Measurements from ENCODE around the gene ZNF783. TPM values are rescaled to one million over a fixed set of nuclear protein-coding genes. Genes with fewer than 3 reads are reported as not detected.
"Not testable (repeated sequence)": the region's sequence is repeated elsewhere in the genome, so short reads cannot be mapped to it uniquely, and the experiment has no call there.

The ZNF783 gene
- polyA plus RNA-seq, 2 of the 4 experiments (the other 2 are of a cell fraction) = 7.4 to 8.0 TPM

DNA sequence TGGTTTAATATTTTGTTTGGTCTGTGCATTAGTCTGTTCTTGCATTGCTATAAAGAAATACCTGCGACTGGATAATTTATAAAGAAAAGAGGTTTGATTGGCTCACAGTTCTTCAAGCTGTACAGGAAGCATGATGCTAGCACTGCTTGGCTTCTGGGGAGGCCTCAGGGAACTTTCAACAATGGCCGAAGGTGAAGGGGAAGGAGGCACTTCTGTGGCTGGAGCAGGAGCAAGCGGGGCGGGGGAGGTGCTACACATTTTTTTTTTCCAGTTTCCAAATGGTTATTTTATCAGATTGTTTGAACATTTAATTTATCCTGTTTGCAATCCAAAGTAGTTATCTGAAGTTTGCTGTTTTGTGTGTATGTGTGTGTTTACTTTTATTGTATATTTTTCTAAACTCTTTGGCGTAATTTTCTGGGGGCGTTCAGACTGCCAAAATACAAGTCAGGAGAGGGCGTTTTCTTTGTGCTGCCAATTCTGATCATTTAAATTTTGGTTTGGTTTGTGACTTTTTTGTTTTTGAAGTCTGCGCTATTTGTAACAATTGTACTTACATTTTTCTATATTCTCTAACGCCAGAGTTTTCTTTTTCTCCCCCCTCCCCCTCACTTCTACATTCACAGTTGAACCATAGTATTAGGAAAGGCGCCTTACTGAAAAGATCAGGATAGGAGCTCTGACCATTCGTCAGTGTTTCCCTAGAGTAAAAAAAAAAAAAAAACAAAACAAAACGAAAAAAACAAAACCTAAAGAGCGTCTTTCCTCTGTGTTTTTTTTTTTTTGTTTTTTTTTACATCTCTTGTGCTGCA lies 58.5 kb downstream of the ZNF783 start:
- POLR2A ChIA-PET = no interaction called here
- Histone ChIP-seq H3K9me3 (peaks cover 11% of the 10 kb centered on the region; the same call in 2 of the 3 replicates), H3K27ac (no peak overlapping the region), H3K4me2 (no peak overlapping the region), H3K4me3 (no peak overlapping the region), H3K4me1 (no peaks in the 10 kb centered on the region)
- FAIRE-seq (no peak), ATAC-seq (no peak), DNase-seq (ENCODE audit: low read depth in 1 of 2, low spot score in 1 of 2) (no peak)
- CTCF ChIA-PET = interaction anchor here (0.8 to 4.2 kb wide), 2 partner anchors 10 to 11 kb away, joined by 3 to 25 read pairs; no protein-coding TSS in a partner anchor
- WGBS (ENCODE audit: missing lambda C conversion rate) = 64% methylated on average over 13 of the region's 13 CpGs
- TF ChIP-seq SMC3 (IDR thresholded peaks at IDR 0.05) = no peak
- TF ChIP-seq, protein P1, sequence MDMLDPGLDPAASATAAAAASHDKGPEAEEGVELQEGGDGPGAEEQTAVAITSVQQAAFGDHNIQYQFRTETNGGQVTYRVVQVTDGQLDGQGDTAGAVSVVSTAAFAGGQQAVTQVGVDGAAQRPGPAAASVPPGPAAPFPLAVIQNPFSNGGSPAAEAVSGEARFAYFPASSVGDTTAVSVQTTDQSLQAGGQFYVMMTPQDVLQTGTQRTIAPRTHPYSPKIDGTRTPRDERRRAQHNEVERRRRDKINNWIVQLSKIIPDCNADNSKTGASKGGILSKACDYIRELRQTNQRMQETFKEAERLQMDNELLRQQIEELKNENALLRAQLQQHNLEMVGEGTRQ (IDR thresholded peaks at IDR 0.05) = no peak
- no peak for TF ChIP-seq RFX5 (IDR thresholded peaks at IDR 0.05)
- no peak for TF ChIP-seq NR3C1 (IDR thresholded peaks at IDR 0.05)
- no peak for TF ChIP-seq SREBF2 (IDR thresholded peaks at IDR 0.05)
- TF ChIP-seq JUN (IDR thresholded peaks at IDR 0.05) = no peak
- TF ChIP-seq MAFK (IDR thresholded peaks at IDR 0.05; ENCODE audit: partially characterized antibody) = no peak
- TF ChIP-seq CEBPB (IDR thresholded peaks at IDR 0.05) = no peak

DNA sequence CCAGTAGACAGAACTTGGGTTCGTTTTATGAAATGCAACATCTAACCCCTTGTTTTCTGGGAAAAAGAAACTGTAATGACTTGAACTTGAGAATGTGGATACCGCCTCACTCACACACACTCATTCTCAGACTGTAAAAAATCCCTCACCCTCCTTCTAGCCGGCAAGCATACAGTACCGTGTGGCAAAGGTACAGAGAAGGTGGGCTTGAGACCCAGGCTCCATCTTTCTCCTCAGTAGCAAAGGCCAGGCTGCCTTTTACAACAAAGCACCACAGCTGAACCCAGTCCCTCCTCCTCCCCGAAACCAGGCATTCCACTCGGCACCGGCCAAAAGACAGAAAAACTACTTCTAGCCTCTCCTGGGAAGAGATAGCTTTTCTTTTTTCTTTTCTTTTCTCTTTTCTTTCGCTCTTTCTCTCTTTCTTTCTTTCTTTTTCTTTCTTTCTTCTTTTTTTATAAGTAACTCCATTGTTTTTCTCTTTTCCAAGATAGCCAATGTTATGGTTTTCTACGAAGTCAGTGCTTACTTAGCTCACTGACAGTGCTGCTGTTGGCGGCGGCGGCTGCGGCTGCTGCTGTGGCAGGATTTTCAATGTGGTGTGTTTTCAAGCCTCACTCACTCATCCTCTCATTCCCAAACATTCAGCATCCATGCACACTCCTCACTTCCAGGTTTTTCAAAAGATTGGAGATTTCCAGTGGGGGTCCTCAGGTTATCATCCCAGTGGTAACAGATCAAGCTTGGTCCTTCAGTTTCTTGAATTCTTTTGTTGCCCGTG lies 59.3 kb downstream of the ZNF783 start:
- H3K4me1 ChIP-seq; FAIRE-seq; POLR2A ChIA-PET; DNase-seq (ENCODE audit: low read depth in 1 of 2, low spot score in 1 of 2); H3K27ac ChIP-seq; H3K4me3 ChIP-seq: not testable (repeated sequence)
- Histone ChIP-seq H3K9me3 (peaks cover 12% of the 10 kb centered on the region; the same call in 2 of the 3 replicates), H3K4me2 (peak overlapping the region; percentile 36; the same call in 1 of the 3 replicates)
- WGBS (ENCODE audit: missing lambda C conversion rate) = 80% methylated on average over 14 of the region's 14 CpGs
- CTCF ChIA-PET = interaction anchor here (0.8 to 4.2 kb wide), 2 partner anchors 9 to 12 kb away, joined by 3 to 25 read pairs; no protein-coding TSS in a partner anchor
- ATAC-seq = peak in 1 of 2 experiments; percentile 29; a peak in 1 of 6 replicates

DNA sequence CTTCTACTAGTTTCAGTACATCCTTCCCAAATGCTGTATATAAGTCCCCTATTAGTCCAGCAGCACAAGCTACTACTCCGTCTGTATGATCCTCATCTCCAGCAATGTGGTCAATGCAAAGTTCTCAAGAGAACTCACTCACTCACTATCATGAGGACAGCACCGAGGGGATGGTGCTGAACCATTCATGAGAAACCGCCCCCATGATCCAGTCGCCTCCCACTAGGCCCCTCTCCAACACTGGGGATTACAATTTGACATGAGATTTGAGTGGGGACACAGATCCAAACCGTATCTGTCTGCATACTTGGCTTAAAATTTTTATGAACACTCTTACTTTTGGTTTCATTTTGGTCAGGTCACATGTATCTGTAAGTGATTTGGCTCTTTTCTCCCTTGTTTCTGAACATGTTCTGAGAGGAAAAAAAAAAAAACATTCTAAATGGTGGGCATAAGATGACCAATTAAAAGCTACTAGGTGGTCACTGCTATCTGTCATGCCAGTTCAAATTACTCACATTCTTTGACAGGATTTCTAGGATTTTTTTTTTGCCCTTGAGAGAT lies 60.1 kb downstream of the ZNF783 start:
- no peak for ATAC-seq
- 51% methylated on average over 5 of the region's 5 CpGs for WGBS (ENCODE audit: missing lambda C conversion rate)
- Histone ChIP-seq H3K4me3 (no peak overlapping the region), H3K27ac (no peak overlapping the region), H3K9me3 (peaks cover 12% of the 10 kb centered on the region; the same call in 2 of the 3 replicates), H3K4me1 (no peaks in the 10 kb centered on the region), H3K4me2 (peak overlapping the region; percentile 36)
- no peak for DNase-seq (ENCODE audit: low read depth in 1 of 2, low spot score in 1 of 2)
- no peak for FAIRE-seq
- CTCF ChIA-PET = interaction anchor here (0.6 to 4.2 kb wide), 2 partner anchors 13 to 243 kb away, joined by 4 to 25 read pairs; no protein-coding TSS in a partner anchor
- POLR2A ChIA-PET = no interaction called here
- TF ChIP-seq ZSCAN20 (CRISPR knock-in tag; IDR thresholded peaks at IDR 0.05) = no peak
- TF ChIP-seq RAD21 (conservative IDR thresholded peaks at IDR 0.05 in 1 of 2, IDR thresholded peaks at IDR 0.05 in 1 of 2) = no peak
- TF ChIP-seq HOXA7 (CRISPR knock-in tag; IDR thresholded peaks at IDR 0.05) = no peak
- TF ChIP-seq CBX8 (IDR thresholded peaks at IDR 0.05) = no peak
- TF ChIP-seq, protein P2, sequence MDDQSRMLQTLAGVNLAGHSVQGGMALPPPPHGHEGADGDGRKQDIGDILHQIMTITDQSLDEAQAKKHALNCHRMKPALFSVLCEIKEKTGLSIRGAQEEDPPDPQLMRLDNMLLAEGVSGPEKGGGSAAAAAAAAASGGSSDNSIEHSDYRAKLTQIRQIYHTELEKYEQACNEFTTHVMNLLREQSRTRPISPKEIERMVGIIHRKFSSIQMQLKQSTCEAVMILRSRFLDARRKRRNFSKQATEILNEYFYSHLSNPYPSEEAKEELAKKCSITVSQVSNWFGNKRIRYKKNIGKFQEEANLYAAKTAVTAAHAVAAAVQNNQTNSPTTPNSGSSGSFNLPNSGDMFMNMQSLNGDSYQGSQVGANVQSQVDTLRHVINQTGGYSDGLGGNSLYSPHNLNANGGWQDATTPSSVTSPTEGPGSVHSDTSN (IDR thresholded peaks at IDR 0.05) = no peak
- TF ChIP-seq, protein P3, sequence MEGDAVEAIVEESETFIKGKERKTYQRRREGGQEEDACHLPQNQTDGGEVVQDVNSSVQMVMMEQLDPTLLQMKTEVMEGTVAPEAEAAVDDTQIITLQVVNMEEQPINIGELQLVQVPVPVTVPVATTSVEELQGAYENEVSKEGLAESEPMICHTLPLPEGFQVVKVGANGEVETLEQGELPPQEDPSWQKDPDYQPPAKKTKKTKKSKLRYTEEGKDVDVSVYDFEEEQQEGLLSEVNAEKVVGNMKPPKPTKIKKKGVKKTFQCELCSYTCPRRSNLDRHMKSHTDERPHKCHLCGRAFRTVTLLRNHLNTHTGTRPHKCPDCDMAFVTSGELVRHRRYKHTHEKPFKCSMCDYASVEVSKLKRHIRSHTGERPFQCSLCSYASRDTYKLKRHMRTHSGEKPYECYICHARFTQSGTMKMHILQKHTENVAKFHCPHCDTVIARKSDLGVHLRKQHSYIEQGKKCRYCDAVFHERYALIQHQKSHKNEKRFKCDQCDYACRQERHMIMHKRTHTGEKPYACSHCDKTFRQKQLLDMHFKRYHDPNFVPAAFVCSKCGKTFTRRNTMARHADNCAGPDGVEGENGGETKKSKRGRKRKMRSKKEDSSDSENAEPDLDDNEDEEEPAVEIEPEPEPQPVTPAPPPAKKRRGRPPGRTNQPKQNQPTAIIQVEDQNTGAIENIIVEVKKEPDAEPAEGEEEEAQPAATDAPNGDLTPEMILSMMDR (IDR thresholded peaks at IDR 0.05) = no peak
- TF ChIP-seq, protein P4, sequence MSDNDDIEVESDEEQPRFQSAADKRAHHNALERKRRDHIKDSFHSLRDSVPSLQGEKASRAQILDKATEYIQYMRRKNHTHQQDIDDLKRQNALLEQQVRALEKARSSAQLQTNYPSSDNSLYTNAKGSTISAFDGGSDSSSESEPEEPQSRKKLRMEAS (IDR thresholded peaks at IDR 0.05) = no peak
- no peak for TF ChIP-seq POLR2AphosphoS2 (conservative IDR thresholded peaks at IDR 0.05; ENCODE audit: low read length)
- no peak for TF ChIP-seq HDAC2 (IDR thresholded peaks at IDR 0.05)
- no peak for TF ChIP-seq TP53 (CRISPR knock-in tag; IDR thresholded peaks at IDR 0.05)
- TF ChIP-seq EP300 (IDR thresholded peaks at IDR 0.05) = no peak
- no peak for TF ChIP-seq KDM5A (IDR thresholded peaks at IDR 0.05)
- TF ChIP-seq, protein P5, sequence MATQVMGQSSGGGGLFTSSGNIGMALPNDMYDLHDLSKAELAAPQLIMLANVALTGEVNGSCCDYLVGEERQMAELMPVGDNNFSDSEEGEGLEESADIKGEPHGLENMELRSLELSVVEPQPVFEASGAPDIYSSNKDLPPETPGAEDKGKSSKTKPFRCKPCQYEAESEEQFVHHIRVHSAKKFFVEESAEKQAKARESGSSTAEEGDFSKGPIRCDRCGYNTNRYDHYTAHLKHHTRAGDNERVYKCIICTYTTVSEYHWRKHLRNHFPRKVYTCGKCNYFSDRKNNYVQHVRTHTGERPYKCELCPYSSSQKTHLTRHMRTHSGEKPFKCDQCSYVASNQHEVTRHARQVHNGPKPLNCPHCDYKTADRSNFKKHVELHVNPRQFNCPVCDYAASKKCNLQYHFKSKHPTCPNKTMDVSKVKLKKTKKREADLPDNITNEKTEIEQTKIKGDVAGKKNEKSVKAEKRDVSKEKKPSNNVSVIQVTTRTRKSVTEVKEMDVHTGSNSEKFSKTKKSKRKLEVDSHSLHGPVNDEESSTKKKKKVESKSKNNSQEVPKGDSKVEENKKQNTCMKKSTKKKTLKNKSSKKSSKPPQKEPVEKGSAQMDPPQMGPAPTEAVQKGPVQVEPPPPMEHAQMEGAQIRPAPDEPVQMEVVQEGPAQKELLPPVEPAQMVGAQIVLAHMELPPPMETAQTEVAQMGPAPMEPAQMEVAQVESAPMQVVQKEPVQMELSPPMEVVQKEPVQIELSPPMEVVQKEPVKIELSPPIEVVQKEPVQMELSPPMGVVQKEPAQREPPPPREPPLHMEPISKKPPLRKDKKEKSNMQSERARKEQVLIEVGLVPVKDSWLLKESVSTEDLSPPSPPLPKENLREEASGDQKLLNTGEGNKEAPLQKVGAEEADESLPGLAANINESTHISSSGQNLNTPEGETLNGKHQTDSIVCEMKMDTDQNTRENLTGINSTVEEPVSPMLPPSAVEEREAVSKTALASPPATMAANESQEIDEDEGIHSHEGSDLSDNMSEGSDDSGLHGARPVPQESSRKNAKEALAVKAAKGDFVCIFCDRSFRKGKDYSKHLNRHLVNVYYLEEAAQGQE (IDR thresholded peaks at IDR 0.05) = no peak
- no peak for TF ChIP-seq SMC3 (IDR thresholded peaks at IDR 0.05)
- TF ChIP-seq POLR2A (IDR thresholded peaks at IDR 0.05; ENCODE audit: low read length) = no peak
- TF ChIP-seq CHD2 (IDR thresholded peaks at IDR 0.05; ENCODE audit: low read length, partially characterized antibody) = no peak
- TF ChIP-seq NR3C1 (IDR thresholded peaks at IDR 0.05) = no peak
- TF ChIP-seq, protein P1 (IDR thresholded peaks at IDR 0.05) = no peak
